Peyer's patch (tissue), 4 donors: ENCODE measurements around the gene ARSA. TPM values are rescaled to one million over a fixed set of nuclear protein-coding genes. Genes with fewer than 3 reads are reported as not detected.
A peak's percentile ranks its signal among the peaks of the same experiment; 100 is the strongest.

Experiments
- DNase-seq, 3 donors: peaks; one replicate each; pipeline ENCODE4 v3.0.0-alpha.2; 2017 to 2019
- H3K27ac ChIP-seq, 4 donors: fragments of 200-600 bp; sonication (generic); one replicate each; pipeline ENCODE4 v1.5.1; 2016 to 2019
- H3K27me3 ChIP-seq, 2 donors: fragments of 200-600 bp; sonication (generic); one replicate each; pipeline ENCODE4 v1.5.1; 2019
- H3K36me3 ChIP-seq, 3 donors: fragments of 200-600 bp; sonication (generic); one replicate each; pipeline ENCODE4 v1.5.1; 2016 to 2019
- H3K4me1 ChIP-seq, 4 donors: fragments of 200-600 bp; sonication (generic); one replicate each; pipeline ENCODE4 v1.5.1; 2016 to 2019
- H3K4me3 ChIP-seq, 4 donors: fragments of 200-600 bp; sonication (generic); 1 replicate in 3 of 4; 2 replicates in 1 of 4; pipeline ENCODE4 v1.5.1; 2016 to 2019; ENCODE audit warnings: mild to moderate bottlenecking in 1 of 4
- H3K9me3 ChIP-seq, 4 donors: fragments of 200-600 bp; sonication (generic); one replicate each; pipeline ENCODE4 v1.5.1; 2016 to 2019; ENCODE audit warnings: mild to moderate bottlenecking in 1 of 4
- CTCF ChIP-seq, 6 experiments: fragments of 450-650 bp in 4 of 6; fragments of 200-600 bp in 2 of 6; sonication (generic) in 1 of 6; IDR thresholded peaks; one replicate each; pipeline ENCODE4 v1.5.1; 2017 to 2019; ENCODE audit warnings: antibody characterized with exemption in 6 of 6, mild to moderate bottlenecking in 3 of 6, moderate library complexity in 1 of 6
- POLR2A ChIP-seq, 2 donors: fragments of 450-650 bp; IDR thresholded peaks; one replicate each; pipeline ENCODE4 v1.5.1; 2017; ENCODE audit warnings: antibody characterized with exemption in 2 of 2, mild to moderate bottlenecking in 2 of 2, moderate library complexity in 2 of 2
- total RNA-seq, 4 donors: library from RNA; depleted of rRNA; stranded (reverse); fragments of >200 nt; gene quantifications; one replicate each; pipeline ENCODE4 v1.1.0, GENCODE V29; 2016

ARSA gene
- total RNA-seq, 4 donors from 2014 or later = 84.2 to 130 (median 124) TPM

GRCh38 chr22:50579752-50580151 is 48.2 kb downstream of the ARSA start:
- no peak for TF ChIP-seq CTCF (IDR thresholded peaks at IDR 0.05)
- TF ChIP-seq POLR2A (IDR thresholded peaks at IDR 0.05) = no peak
- DNase-seq = no peak
- peaks cover 0 to 33% (median 3%) of the 10 kb centered on the region in 4 donors for H3K4me1 ChIP-seq
- no peaks in the 10 kb centered on the region for H3K36me3 ChIP-seq
- H3K9me3 ChIP-seq = no peaks in the 10 kb centered on the region
- H3K27ac ChIP-seq = no peak overlapping the region
- H3K4me3 ChIP-seq = no peak overlapping the region
- no peaks in the 10 kb centered on the region for H3K27me3 ChIP-seq

GRCh38 chr22:50578776-50579310 is 49.1 kb downstream of the ARSA start:
- TF ChIP-seq POLR2A (IDR thresholded peaks at IDR 0.05) (no peak), CTCF (IDR thresholded peaks at IDR 0.05) (no peak)
- peaks cover 0 to 33% (median 3%) of the 10 kb centered on the region in 4 donors for H3K4me1 ChIP-seq
- DNase-seq = peak in 1 of 3 donors; percentile 41
- H3K36me3 ChIP-seq = no peaks in the 10 kb centered on the region
- peak overlapping the region in 1 of 4 donors; percentile 52 for H3K27ac ChIP-seq
- H3K9me3 ChIP-seq = no peaks in the 10 kb centered on the region
- peak overlapping the region in 1 of 4 donors; percentile 29 for H3K4me3 ChIP-seq
- no peaks in the 10 kb centered on the region for H3K27me3 ChIP-seq

GRCh38 chr22:50577987-50578775 is 49.8 kb downstream of the ARSA start, which contains the start of gene CPT1B:
Gene CPT1B, minus strand, starts transcription at chr22:50578427. Its CDS starts 512 bp downstream, at chr22:50577915.
- H3K4me1 ChIP-seq = peaks cover 0 to 26% (median 3%) of the 10 kb centered on the region in 4 donors
- peak within 1 kb of the TSS in 2 of 4 donors; percentile 29 to 30 for H3K4me3 ChIP-seq
- no peaks in the 10 kb centered on the region for H3K36me3 ChIP-seq
- DNase-seq = peak in 2 of 3 donors; percentile 46 to 50
- no peaks in the 10 kb centered on the region for H3K27me3 ChIP-seq
- TF ChIP-seq POLR2A (IDR thresholded peaks at IDR 0.05) (no peak), CTCF (IDR thresholded peaks at IDR 0.05) (no peak)
- H3K9me3 ChIP-seq = no peaks in the 10 kb centered on the region
- H3K27ac ChIP-seq = peak within 1 kb of the TSS in 1 of 4 donors; percentile 52

- no peaks in the 10 kb centered on the region for H3K9me3 ChIP-seq
- peak overlapping the region in 1 of 4 donors; percentile 29 for H3K4me3 ChIP-seq
- H3K36me3 ChIP-seq = no peaks in the 10 kb centered on the region
- no peak for TF ChIP-seq POLR2A (IDR thresholded peaks at IDR 0.05)
- TF ChIP-seq CTCF (IDR thresholded peaks at IDR 0.05) = no peak
- DNase-seq = peak in 1 of 3 donors; percentile 44
- H3K27me3 ChIP-seq = no peaks in the 10 kb centered on the region
- no peak overlapping the region for H3K27ac ChIP-seq
- H3K4me1 ChIP-seq = peaks cover 0 to 26% (median 3%) of the 10 kb centered on the region in 4 donors
These were observed 50.3 kb downstream of the ARSA start for GRCh38 chr22:50577697-50577986.

- H3K36me3 ChIP-seq = peaks cover 0 to 6% (median 0%) of the 10 kb centered on the region in 3 donors
- no peak for DNase-seq
- TF ChIP-seq CTCF (IDR thresholded peaks at IDR 0.05) = no peak
- TF ChIP-seq POLR2A (IDR thresholded peaks at IDR 0.05) = no peak
These were observed 50.9 kb downstream of the ARSA start for GRCh38 chr22:50576806-50577696.

More at GRCh38 chr22:50576806-50577696, 50.9 kb downstream of the ARSA start:
- Histone ChIP-seq H3K27ac (no peak overlapping the region), H3K27me3 (no peaks in the 10 kb centered on the region), H3K4me3 (no peak overlapping the region), H3K9me3 (no peaks in the 10 kb centered on the region), H3K4me1 (peaks cover 0 to 26% (median 3%) of the 10 kb centered on the region in 4 donors)
